A673 (cell line): ENCODE results near the gene FHIT.

ENCODE experiments used
- CTCF ChIP-seq: fragments of 300-800, 200-600 bp; sonication (generic); conservative IDR thresholded peaks from 2 replicates; pipeline ENCODE4 v1.5.1; 2017; ENCODE audit warnings: low read depth, mild to moderate bottlenecking, antibody characterized with exemption, low read length, moderate library complexity, mixed read lengths
- EZH2 ChIP-seq: fragments of 200-600 bp; sonication (generic); IDR thresholded peaks from 2 replicates; pipeline ENCODE4 v1.6.1; 2017; ENCODE audit warnings: borderline replicate concordance, low read depth, mild to moderate bottlenecking, mixed read lengths, antibody characterized with exemption, low read length; ENCODE audit not compliant: poor library complexity, severe bottlenecking

GRCh38 chr3:60199306-60199705 lies 1051.9 kb downstream of the FHIT start:
- no peak for TF ChIP-seq CTCF
- TF ChIP-seq EZH2 = no peak
